Activated naive CD4-positive, alpha-beta T cell treated with anti-CD3 and anti-CD28 coated beads, Interleukin-2, amount 50 U/mL, for 16 hours (primary cell): Measurements from ENCODE around the gene LRRC23.
A peak's percentile ranks its signal among the peaks of the same experiment; 100 is the strongest.

Source experiments
- DNase-seq: peaks from one replicate; pipeline ENCODE4 v3.0.0-alpha.2; 2020

Gene LRRC23

DNA sequence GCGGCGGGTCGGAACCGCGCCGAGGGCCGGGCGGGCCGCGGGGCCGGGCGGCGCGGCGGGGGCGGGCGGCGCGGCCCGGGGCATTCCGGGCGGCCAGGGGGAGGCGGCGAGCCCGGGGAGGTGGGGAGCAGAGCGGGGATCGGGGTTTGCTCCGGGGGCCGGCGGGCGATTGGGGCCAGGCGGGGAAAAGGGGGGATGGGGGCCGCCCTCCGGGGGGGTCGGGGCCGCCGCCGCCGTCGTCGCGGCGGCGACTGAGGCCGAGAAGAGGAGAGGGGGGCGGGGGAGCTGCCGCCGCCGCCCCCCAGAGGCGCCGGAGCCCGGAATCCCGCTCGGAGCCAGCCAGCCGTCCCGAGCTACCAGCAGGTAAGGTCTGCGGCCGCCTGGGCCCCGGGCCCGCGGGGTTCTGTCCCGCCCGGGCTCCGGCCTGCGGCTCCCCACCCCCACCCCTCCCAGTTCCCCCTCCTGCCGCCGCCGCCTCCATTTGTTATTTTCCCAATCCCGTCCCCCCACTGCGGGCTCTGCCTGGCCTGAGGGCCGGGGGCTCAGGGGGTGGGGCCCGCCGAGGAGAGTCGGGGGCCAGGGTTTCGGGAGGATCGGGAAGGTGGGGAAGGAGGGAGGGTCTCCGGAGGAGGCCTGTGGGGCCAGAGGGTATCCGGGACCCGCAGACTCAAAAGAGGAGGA, 23.5 kb downstream of the LRRC23 start:
- DNase-seq, result no peak

DNA sequence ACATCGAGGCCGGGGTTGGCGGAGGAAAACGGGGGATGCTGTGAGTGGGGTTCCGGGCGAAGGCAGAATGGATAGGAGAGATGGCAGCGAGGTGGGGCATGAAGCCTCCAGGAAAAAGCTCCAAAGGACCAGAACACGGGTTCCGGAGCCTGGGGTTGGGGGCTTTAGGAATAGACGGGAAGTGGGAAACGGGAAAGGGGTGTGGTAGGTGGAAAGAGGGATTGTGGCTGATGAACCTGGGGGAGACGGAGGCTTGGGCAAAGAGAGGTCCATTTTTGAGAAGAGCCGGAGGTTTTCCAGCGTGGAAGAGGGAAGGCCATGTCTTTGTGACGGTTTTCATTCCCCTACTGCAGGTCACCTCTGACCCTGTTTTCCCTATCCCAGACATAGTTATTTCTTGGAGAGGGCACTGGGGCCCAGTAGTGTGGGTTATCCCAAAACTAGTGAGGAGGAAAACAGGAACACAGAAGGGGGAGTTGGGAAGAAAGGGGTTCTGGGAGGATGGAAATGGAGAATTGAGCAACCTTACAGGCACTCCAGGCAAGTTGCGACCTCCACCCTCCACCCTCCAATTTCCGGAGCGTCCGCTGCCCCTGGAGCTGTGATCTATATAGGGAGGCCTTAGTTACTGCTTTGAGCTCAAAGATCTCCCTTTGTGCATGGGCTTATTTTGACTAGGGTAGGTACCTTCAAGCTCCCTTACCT, 24.2 kb downstream of the LRRC23 start:
- DNase-seq, result no peak

DNA sequence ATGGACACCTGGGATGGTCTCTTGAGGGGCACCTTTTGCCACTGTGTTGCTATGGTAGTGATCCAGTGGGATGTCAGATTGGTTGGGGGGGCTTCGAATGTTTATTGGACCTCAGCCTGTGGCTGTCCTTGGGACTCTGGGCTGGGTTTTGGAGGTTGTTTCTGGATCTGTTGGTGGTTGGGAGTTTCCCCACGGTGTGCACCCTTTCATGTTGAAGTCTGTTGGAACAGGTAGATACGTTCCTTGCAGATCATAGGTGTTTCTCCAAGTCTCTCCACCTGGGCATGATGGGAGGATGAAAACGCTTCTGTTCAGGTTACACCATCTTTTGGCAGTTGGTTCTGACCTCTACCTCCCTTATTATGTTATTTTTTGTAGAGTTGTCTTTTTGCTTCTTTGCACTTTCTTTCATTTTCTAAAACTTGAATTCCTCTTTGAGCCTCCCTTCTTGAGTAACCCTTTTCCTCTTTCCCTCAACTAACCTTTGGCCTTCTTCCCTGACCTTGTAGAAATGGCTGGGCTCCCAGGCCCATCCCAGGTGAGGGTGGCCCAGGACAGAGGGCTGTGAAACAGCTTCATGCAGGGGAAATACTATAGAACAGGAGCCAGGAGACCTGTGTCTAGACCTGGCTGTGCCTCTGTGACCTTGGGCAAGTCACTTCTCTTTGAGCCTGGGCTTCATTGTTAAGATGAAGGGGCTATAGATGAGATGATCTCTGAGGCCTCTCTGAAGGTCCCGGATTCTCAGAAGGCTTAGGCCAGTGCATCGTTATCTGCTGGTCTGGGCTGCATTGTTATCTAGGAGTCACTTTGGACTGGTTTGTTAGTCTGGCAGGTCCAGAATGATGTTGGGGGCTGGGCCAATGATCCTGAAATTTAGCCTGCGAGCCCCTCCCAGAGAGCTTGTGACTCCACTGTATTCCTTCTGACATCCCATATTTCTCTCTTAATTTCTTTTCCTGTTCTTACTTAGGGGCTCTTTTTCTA, 25.1 kb downstream of the LRRC23 start:
- no peak for DNase-seq

DNA sequence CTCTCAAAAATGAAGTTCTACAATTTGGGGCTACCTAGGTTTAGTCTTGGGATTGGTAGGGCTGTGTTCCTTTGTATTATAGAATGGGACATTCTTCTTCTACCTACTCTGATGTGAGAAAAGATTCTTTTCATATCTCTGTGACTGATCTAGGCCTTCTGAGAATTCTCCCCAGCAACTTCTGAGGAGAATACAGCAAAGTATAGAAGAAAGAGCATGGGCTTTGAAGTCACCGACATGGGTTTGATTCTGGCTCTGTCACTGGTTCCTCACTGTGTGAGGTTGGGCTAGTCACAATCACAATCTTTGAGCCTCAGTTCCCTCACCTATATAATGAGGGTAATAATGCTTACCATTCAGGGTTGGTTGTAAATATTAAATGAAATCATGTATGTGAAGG, 28.1 kb downstream of the LRRC23 start:
- DNase-seq, result no peak

DNA sequence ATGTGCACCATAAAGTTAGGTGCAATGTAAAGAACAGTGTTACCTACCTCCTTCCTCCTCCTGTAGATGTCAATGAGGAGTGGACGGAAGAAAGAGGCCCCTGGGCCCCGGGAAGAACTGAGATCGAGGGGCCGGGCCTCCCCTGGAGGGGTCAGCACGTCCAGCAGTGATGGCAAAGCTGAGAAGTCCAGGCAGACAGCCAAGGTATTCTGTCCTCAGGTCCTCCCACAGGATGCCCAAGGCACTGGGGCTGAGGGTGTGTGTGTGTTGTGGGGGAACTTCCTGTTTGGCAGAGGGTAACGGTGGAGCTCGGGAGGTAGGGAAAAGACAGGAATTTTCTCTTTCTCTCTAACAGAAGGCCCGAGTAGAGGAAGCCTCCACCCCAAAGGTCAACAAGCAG, 29.5 kb downstream of the LRRC23 start:
- DNase-seq, result no peak

DNA sequence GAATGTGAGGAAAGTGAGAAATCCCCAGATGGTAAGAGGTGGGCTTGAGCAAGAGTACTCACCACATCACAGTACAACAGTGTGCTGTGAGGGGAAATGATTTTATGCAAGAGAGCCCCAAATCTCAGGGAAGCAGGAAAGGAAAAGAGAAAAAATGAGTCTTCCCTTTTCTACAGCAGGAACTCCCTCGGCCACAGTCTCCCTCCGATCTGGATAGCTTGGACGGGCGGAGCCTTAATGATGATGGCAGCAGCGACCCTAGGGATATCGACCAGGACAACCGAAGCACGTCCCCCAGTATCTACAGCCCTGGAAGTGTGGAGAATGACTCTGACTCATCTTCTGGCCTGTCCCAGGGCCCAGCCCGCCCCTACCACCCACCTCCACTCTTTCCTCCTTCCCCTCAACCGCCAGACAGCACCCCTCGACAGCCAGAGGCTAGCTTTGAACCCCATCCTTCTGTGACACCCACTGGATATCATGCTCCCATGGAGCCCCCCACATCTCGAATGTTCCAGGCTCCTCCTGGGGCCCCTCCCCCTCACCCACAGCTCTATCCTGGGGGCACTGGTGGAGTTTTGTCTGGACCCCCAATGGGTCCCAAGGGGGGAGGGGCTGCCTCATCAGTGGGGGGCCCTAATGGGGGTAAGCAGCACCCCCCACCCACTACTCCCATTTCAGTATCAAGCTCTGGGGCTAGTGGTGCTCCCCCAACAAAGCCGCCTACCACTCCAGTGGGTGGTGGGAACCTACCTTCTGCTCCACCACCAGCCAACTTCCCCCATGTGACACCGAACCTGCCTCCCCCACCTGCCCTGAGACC, 31.0 kb downstream of the LRRC23 start:
- no peak for DNase-seq

DNA sequence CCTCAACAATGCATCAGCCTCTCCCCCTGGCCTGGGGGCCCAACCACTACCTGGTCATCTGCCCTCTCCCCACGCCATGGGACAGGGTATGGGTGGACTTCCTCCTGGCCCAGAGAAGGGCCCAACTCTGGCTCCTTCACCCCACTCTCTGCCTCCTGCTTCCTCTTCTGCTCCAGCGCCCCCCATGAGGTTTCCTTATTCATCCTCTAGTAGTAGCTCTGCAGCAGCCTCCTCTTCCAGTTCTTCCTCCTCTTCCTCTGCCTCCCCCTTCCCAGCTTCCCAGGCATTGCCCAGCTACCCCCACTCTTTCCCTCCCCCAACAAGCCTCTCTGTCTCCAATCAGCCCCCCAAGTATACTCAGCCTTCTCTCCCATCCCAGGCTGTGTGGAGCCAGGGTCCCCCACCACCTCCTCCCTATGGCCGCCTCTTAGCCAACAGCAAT, 31.6 kb downstream of the LRRC23 start:
- DNase-seq, result no peak

DNA sequence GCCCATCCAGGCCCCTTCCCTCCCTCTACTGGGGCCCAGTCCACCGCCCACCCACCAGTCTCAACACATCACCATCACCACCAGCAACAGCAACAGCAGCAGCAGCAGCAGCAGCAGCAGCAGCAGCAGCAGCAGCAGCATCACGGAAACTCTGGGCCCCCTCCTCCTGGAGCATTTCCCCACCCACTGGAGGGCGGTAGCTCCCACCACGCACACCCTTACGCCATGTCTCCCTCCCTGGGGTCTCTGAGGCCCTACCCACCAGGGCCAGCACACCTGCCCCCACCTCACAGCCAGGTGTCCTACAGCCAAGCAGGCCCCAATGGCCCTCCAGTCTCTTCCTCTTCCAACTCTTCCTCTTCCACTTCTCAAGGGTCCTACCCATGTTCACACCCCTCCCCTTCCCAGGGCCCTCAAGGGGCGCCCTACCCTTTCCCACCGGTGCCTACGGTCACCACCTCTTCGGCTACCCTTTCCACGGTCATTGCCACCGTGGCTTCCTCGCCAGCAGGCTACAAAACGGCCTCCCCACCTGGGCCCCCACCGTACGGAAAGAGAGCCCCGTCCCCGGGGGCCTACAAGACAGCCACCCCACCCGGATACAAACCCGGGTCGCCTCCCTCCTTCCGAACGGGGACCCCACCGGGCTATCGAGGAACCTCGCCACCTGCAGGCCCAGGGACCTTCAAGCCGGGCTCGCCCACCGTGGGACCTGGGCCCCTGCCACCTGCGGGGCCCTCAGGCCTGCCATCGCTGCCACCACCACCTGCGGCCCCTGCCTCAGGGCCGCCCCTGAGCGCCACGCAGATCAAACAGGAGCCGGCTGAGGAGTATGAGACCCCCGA, 32.2 kb downstream of the LRRC23 start:
- DNase-seq, result peak; percentile 78

DNA sequence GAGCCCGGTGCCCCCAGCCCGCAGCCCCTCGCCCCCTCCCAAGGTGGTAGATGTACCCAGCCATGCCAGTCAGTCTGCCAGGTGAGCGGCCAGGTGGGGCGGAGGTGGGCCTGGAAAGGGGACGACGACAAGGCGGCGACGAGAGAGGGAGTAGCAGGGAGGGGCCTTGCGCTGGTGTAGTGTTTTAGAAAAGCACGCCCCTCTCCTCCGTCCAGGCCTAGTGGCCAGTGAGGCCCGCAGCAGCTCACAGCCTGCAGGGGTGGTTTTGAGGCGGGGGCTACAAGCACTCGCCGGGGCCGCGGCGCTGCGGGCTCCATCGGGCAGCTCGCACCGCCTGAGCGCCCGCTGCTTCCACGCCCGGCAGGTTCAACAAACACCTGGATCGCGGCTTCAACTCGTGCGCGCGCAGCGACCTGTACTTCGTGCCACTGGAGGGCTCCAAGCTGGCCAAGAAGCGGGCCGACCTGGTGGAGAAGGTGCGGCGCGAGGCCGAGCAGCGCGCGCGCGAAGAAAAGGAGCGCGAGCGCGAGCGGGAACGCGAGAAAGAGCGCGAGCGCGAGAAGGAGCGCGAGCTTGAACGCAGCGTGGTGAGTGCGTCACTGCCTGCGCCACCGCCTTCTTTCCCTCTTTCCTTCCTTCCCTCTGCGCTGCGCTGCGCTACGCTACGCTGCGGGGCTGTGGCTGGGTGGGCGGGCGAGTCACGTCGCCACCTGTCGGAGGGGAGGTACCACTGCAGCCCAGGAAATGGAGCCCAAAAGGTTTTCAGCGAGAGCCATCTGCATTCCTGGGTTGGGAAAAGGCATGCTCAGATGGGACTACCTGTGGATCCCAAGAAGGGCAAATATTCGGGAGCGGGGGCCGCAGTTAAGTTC, 33.1 kb downstream of the LRRC23 start:
- peak; percentile 91 for DNase-seq

DNA sequence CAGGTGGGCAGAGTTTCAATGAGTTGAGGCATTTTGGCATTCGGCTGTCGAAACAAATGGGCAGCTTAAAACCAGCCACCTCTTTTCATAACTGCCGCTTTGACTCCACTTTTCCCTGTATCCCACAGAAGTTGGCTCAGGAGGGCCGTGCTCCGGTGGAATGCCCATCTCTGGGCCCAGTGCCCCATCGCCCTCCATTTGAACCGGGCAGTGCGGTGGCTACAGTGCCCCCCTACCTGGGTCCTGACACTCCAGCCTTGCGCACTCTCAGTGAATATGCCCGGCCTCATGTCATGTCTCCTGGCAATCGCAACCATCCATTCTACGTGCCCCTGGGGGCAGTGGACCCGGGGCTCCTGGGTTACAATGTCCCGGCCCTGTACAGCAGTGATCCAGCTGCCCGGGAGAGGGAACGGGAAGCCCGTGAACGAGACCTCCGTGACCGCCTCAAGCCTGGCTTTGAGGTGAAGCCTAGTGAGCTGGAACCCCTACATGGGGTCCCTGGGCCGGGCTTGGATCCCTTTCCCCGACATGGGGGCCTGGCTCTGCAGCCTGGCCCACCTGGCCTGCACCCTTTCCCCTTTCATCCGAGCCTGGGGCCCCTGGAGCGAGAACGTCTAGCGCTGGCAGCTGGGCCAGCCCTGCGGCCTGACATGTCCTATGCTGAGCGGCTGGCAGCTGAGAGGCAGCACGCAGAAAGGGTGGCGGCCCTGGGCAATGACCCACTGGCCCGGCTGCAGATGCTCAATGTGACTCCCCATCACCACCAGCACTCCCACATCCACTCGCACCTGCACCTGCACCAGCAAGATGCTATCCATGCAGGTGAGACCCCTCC, 34.0 kb downstream of the LRRC23 start:
- no peak for DNase-seq

DNA sequence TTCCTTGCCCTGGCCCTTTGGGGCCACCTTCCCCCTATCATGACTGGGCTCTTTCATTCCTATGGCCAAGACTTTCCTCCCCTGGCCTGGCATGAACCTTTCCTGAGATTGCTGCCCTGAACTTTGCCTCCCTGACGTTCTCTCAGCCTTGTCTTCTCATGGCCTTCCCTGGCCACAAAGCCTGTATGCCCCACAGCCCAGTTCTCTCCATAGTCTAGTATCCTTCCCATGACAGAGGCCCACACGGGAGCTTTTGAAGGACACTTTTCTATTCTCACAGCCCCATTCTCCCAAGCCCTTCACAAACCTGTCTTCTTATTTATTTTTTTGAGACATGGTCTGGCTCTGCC, 34.5 kb downstream of the LRRC23 start:
- DNase-seq, result no peak

DNA sequence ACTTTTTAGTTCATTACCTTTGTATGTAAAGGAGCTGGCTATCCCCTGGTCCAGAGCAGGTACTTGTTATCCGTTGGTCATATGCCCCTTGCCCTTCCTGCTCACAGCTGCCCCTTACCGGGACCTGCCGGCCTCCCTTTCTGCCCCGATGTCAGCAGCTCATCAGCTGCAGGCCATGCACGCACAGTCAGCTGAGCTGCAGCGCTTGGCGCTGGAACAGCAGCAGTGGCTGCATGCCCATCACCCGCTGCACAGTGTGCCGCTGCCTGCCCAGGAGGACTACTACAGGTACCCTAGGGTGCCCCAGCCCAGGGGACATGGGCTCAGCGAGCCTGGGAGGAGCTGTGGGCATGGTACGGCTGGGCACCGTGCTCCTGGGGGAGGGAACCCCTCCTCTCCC, 36.6 kb downstream of the LRRC23 start:
- DNase-seq, result no peak

DNA sequence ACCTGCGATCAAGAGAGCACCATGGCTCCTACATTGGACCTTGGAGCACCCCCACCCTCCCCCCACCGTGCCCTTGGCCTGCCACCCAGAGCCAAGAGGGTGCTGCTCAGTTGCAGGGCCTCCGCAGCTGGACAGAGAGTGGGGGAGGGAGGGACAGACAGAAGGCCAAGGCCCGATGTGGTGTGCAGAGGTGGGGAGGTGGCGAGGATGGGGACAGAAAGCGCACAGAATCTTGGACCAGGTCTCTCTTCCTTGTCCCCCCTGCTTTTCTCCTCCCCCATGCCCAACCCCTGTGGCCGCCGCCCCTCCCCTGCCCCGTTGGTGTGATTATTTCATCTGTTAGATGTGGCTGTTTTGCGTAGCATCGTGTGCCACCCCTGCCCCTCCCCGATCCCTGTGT, 37.2 kb downstream of the LRRC23 start:
- DNase-seq, result no peak

DNA sequence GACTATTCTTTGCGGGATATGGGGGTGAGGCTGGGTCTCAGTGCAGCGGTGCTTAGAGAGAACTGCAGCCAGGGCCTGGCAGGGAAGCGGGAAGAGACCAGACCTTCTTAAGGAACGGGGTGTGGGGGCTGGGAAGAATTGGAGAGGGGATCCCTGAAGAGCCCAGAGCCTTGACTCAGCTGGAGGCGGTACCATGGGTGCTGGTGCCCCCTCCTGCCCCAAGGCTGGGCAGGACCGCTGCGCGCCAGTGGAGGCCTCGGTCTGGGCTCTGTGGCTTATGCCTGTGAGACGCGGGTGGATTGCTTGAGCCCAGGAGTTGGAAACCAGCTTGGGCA, 37.7 kb downstream of the LRRC23 start:
- no peak for DNase-seq

DNA sequence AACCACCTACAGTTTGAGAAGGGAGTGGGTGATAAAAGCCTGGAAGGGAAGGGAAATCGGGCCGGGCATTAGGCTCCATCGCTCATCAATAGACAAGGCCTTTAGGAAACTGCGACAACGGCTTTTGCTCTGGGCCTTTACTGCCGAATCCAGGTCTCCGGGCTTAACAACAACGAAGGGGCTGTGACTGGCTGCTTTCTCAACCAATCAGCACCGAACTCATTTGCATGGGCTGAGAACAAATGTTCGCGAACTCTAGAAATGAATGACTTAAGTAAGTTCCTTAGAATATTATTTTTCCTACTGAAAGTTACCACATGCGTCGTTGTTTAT, 38.7 kb downstream of the LRRC23 start:
- peak; percentile 76 for DNase-seq

DNA sequence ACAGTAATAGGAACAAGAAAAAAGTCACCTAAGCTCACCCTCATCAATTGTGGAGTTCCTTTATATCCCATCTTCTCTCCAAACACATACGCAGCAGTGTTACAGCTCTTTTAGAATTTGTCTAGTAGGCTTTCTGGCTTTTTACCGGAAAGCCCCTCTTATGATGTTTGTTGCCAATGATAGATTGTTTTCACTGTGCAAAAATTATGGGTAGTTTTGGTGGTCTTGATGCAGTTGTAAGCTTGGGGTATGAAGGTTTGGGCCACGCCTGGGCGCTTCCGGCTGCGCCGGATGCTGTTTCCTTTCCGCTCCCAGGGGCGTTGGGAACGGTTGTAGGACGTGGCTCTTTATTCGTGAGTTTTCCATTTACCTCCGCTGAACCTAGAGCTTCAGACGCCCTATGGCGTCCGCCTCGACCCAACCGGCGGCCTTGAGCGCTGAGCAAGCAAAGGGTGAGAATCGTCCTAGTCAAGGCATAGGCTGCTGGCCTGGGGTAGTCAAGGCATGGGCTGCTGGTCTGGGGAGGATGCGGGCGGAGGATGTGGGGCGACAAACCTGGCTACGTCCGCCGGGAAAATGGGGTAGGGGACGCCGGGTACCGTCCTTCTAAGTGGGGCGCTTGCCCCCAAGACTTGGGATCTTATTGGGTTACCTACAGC, 39.2 kb downstream of the LRRC23 start, which contains the start of the genes C12orf57 and RNU7-1:
Gene C12orf57, plus strand, starts transcription at position 301 of the 659 bp plus-strand sequence. Its CDS starts 100 bp downstream, at position 401.
Gene RNU7-1, plus strand, starts transcription at position 95 of the 659 bp plus-strand sequence.
- peak; percentile 79 for DNase-seq

DNA sequence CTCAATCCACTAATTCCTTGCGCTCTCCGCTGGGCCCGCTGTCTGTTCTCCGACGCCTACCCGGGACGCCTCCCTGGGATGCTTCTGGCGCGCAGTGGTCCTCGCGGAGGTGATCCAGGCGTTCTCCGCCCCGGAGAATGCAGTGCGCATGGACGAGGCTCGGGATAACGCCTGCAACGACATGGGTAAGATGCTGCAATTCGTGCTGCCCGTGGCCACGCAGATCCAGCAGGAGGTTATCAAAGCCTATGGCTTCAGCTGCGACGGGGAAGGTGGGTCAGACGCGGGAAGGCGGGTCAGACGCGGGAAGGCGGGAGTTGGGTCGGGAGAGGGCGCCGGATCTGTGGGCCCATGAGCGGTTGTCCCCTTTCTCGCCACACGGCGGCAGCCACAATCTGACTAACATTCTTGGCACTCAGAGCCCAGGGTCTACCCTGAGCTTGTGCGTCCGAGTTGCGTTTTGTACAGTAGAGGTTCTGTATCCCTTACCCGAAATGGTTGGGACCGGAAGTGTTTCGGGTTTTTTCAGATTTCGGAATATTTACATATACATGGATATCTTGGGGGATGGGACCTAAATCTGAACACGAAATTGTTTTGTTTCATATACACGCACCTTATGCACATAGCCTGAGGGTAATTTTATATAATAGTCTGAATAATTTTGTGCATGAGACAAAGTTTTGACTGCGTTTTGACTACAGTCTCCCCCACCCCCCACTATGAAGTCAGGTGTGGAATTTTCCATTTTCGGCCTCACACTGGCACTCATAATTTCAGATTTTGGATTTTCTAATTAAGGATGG, 40.0 kb downstream of the LRRC23 start:
- DNase-seq, result peak; percentile 85

DNA sequence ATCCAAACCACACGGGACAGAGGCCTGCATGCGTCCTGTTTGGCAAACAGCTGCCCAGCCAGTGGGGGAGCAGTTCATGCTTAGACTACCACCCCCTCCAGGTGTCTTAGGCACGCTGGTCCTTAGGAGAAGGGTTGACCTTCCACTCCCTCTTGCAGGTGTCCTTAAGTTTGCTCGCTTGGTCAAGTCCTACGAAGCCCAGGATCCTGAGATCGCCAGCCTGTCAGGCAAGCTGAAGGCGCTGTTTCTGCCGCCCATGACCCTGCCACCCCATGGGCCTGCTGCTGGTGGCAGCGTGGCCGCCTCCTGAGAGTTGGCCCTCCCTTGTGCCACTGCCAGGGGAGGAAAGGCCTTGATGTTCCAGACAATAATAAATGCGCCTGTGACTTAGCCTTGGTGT, 41.0 kb downstream of the LRRC23 start:
- DNase-seq, result no peak
